ENCODE measurements around the gene STMND1. TPM values are rescaled to one million over a fixed set of nuclear protein-coding genes. Genes with fewer than 3 reads are reported as not detected.

Gene STMND1
- total and polyA plus RNA-seq, 2 of the 8 experiments (the other 6 are each of a cell fraction or from before 2014, with no cell fraction given), result not detected

- Histone ChIP-seq H4K20me1 (replicated peaks in 1 of 2; ENCODE audit: control insufficient read depth in 1 of 2, insufficient read depth in 2 of 2, low read length in 2 of 2) (no peaks in the 10 kb centered on the region), H2BK20ac (ENCODE audit: low read length) (no peak overlapping the region), H2BK12ac (ENCODE audit: low read depth, low read length) (no peak overlapping the region), H3K27me3 (replicated peaks in 1 of 4; ENCODE audit: control insufficient read depth in 3 of 4, extremely low read depth in 1 of 4, insufficient read depth in 3 of 4, low read length in 3 of 4) (no peaks in the 10 kb centered on the region), H3K36me3 (ENCODE audit: control insufficient read depth in 2 of 4, insufficient read depth in 4 of 4, low read length in 3 of 4) (no peaks in the 10 kb centered on the region; a peak in 1 of 8 replicates), H3K56ac (replicated peaks; ENCODE audit: insufficient read length, low read depth, low read length) (no peak overlapping the region), H3K27ac (ENCODE audit: low read depth, low read length) (no peak overlapping the region), H3K23ac (ENCODE audit: insufficient read length) (no peak overlapping the region), H3K4me1 (replicated peaks in 1 of 4; ENCODE audit: control insufficient read depth in 3 of 4, insufficient read depth in 4 of 4, low read length in 3 of 4) (no peaks in the 10 kb centered on the region), H2AFZ (ENCODE audit: low read length) (no peak overlapping the region), H3K79me2 (ENCODE audit: control insufficient read depth in 1 of 2, insufficient read depth in 2 of 2, low read length in 2 of 2) (no peaks in the 10 kb centered on the region), H2AK5ac (ENCODE audit: low read depth, low read length) (no peak overlapping the region), H3K79me1 (ENCODE audit: low read depth, low read length) (no peaks in the 10 kb centered on the region), H2BK5ac (ENCODE audit: low read depth, low read length) (no peak overlapping the region), H3K4ac (replicated peaks; ENCODE audit: insufficient read length, low read depth, low read length) (no peak overlapping the region), H3K4me3 (ENCODE audit: extremely low read depth in 1 of 4, insufficient read depth in 2 of 4, low read depth in 3 of 4, low read length in 4 of 4) (no peak overlapping the region), H2BK120ac (replicated peaks; ENCODE audit: low read depth, low read length) (no peak overlapping the region), H3K18ac (ENCODE audit: extremely low read depth, low read length) (no peak overlapping the region), H4K91ac (replicated peaks; ENCODE audit: insufficient read length, low read length) (no peak overlapping the region), H3K9ac (replicated peaks in 1 of 4; ENCODE audit: extremely low read depth in 1 of 4, low read depth in 3 of 4, low read length in 3 of 4) (no peak overlapping the region), H2BK15ac (ENCODE audit: low read length) (no peak overlapping the region), H3K14ac (ENCODE audit: insufficient read length) (no peak overlapping the region), H4K5ac (ENCODE audit: insufficient read length, low read depth, low read length) (no peak overlapping the region), H4K8ac (ENCODE audit: extremely low read depth, insufficient read depth, low read length) (no peak overlapping the region), H3K4me2 (ENCODE audit: insufficient read depth in 1 of 2, low read depth in 2 of 2, low read length in 2 of 2) (no peak overlapping the region), H3K9me3 (ENCODE audit: insufficient read depth in 2 of 2, low read depth in 1 of 2, low read length in 1 of 2) (no peaks in the 10 kb centered on the region), H3K23me2 (ENCODE audit: low read depth, low read length) (no peaks in the 10 kb centered on the region)
- CTCF ChIA-PET (ENCODE audit: partially characterized antibody), result interaction anchor here (1.9 kb wide), 1 partner anchor 12 kb away, joined by 7 read pairs; no protein-coding TSS in a partner anchor
- FAIRE-seq (no peak), DNase-seq (ENCODE audit: low read depth in 1 of 2, low spot score in 2 of 2) (no peak)
- WGBS, 2 experiments (ENCODE audit: extremely low coverage in 1 of 2, insufficient coverage in 1 of 2, insufficient read length in 1 of 2, insufficient replicate concordance in 2 of 2, low coverage in 1 of 2, low lambda C conversion rate in 2 of 2, missing lambda C conversion rate in 1 of 2), result 88% methylated on average over 7 of the region's 7 CpGs; no CpG with 5 or more reads in 1 of the 2 experiments
- POLR2A ChIA-PET (ENCODE audit: partially characterized antibody), result no interaction called here
- TF ChIP-seq SIX5 (IDR thresholded peaks at IDR 0.05; ENCODE audit: low read depth, low read length), result no peak
- no peak for TF ChIP-seq ASH2L (IDR thresholded peaks at IDR 0.05; ENCODE audit: low read length)
- no peak for TF ChIP-seq POLR2A (IDR thresholded peaks at IDR 0.05; ENCODE audit: control extremely low read depth in 1 of 2, low read depth in 2 of 2, low read length in 2 of 2)
- TF ChIP-seq SIN3A (conservative IDR thresholded peaks at IDR 0.05 in 1 of 2, IDR thresholded peaks at IDR 0.05 in 1 of 2; ENCODE audit: low read depth in 1 of 2, low read length in 2 of 2), result no peak
- TF ChIP-seq POLR2AphosphoS5 (IDR thresholded peaks at IDR 0.05; ENCODE audit: low read depth, low read length), result no peak
- TF ChIP-seq CHD2 (IDR thresholded peaks at IDR 0.05; ENCODE audit: low read length), result no peak
- TF ChIP-seq MAX (IDR thresholded peaks at IDR 0.05), result no peak
- no peak for TF ChIP-seq SAP30 (IDR thresholded peaks at IDR 0.05; ENCODE audit: insufficient read depth, insufficient replicate concordance, low read length)
- no peak for TF ChIP-seq TEAD4 (IDR thresholded peaks at IDR 0.05; ENCODE audit: low read depth, low read length)
- TF ChIP-seq SRF (IDR thresholded peaks at IDR 0.05; ENCODE audit: low read depth, low read length), result no peak
- no peak for TF ChIP-seq KDM1A (IDR thresholded peaks at IDR 0.05; ENCODE audit: borderline replicate concordance, low read length)
- TF ChIP-seq FOSL1 (IDR thresholded peaks at IDR 0.05; ENCODE audit: insufficient read depth, low read depth, low read length), result no peak
- no peak for TF ChIP-seq PHF8 (conservative IDR thresholded peaks at IDR 0.05; ENCODE audit: low read depth, low read length)
- no peak for TF ChIP-seq NRF1 (IDR thresholded peaks at IDR 0.05; ENCODE audit: low read depth, low read length)
These were observed 42.8 kb upstream of the STMND1 start for GRCh38 chr6:17059022-17059421.

All from H1 (cell line).